ENCODE data around the gene VCAM1.

DNA sequence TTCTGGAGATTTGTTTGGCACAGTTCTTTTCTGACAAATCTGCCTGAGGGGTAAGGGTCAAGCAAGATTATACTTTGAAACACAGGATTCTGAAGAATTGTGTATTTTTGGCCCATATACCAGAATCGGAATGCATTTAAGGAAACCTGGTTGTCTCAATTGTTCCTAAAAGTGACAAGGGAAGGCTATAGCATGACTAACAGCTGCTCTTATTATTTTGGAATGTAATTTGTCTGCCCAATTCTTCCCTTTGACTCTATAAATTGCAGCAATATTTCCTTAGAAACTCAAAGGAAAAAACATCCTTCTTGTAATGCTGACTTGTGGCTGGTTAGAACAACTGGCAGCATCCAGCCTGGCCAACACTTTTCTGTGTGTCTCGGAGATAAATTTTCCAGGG, 15.8 kb upstream of the VCAM1 start:
- TF ChIP-seq POLR2AphosphoS5 (IDR thresholded peaks at IDR 0.05) (no peak), POLR2A (IDR thresholded peaks at IDR 0.05) (no peak)
- TF ChIP-seq, protein P1, sequence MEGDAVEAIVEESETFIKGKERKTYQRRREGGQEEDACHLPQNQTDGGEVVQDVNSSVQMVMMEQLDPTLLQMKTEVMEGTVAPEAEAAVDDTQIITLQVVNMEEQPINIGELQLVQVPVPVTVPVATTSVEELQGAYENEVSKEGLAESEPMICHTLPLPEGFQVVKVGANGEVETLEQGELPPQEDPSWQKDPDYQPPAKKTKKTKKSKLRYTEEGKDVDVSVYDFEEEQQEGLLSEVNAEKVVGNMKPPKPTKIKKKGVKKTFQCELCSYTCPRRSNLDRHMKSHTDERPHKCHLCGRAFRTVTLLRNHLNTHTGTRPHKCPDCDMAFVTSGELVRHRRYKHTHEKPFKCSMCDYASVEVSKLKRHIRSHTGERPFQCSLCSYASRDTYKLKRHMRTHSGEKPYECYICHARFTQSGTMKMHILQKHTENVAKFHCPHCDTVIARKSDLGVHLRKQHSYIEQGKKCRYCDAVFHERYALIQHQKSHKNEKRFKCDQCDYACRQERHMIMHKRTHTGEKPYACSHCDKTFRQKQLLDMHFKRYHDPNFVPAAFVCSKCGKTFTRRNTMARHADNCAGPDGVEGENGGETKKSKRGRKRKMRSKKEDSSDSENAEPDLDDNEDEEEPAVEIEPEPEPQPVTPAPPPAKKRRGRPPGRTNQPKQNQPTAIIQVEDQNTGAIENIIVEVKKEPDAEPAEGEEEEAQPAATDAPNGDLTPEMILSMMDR (IDR thresholded peaks at IDR 0.05), result no peak

Data from breast epithelium (tissue), 3 donors.